ENCODE data around the gene AMZ1.

The AMZ1 gene
- total RNA-seq, result 1.1 to 16.8 (median 7.6) reads per million in 17 experiments

GRCh38 chr7:2687881-2688318 is at the start of gene AMZ1:
Gene AMZ1, plus strand, starts transcription at chr7:2688202. Its CDS starts 12,250 bp downstream, at chr7:2700452.
- peak in 2 of 4 experiments; percentile 53 to 71 for DNase-seq

GRCh38 chr7:2638224-2638991 is 49.6 kb upstream of the AMZ1 start:
- DNase-seq, result peak; percentile 67 to 87 (median 82)

- DNase-seq, result peak in 3 of 4 experiments; percentile 42 to 71 (median 56)
Measured at GRCh38 chr7:2639181-2639681, 48.8 kb upstream of the AMZ1 start.

- peak in 1 of 4 experiments; percentile 16 for DNase-seq
Measured at GRCh38 chr7:2639695-2640481, 48.1 kb upstream of the AMZ1 start.

- DNase-seq, result no peak
Measured at GRCh38 chr7:2640482-2640830, 47.5 kb upstream of the AMZ1 start.

GRCh38 chr7:2640846-2641316 is 47.1 kb upstream of the AMZ1 start:
- peak in 3 of 4 experiments; percentile 54 to 66 (median 56) for DNase-seq

GRCh38 chr7:2641406-2642393 is 46.3 kb upstream of the AMZ1 start:
- DNase-seq, result peak; percentile 91 to 94 (median 94)

GRCh38 chr7:2643386-2644219 is 44.4 kb upstream of the AMZ1 start:
- DNase-seq, result peak in 1 of 4 experiments; percentile 51

- DNase-seq, result no peak
Measured at GRCh38 chr7:2644220-2644561, 43.8 kb upstream of the AMZ1 start.

- DNase-seq, result peak in 1 of 4 experiments; percentile 48
Measured at GRCh38 chr7:2644562-2645273, 43.3 kb upstream of the AMZ1 start.

GRCh38 chr7:2645274-2645868 is 42.6 kb upstream of the AMZ1 start:
- DNase-seq, result peak; percentile 44 to 67 (median 56)

- DNase-seq, result no peak
Measured at GRCh38 chr7:2646336-2646679, 41.7 kb upstream of the AMZ1 start.

GRCh38 chr7:2646680-2647571 is 41.1 kb upstream of the AMZ1 start:
- DNase-seq, result no peak

GRCh38 chr7:2647594-2648172 is 40.3 kb upstream of the AMZ1 start:
- peak; percentile 47 to 63 (median 58) for DNase-seq

GRCh38 chr7:2649139-2649838 is 38.7 kb upstream of the AMZ1 start:
- DNase-seq, result no peak

- DNase-seq, result no peak
Measured at GRCh38 chr7:2649991-2650390, 38.0 kb upstream of the AMZ1 start.

GRCh38 chr7:2650451-2650850 is 37.6 kb upstream of the AMZ1 start:
- no peak for DNase-seq

- DNase-seq, result no peak
Measured at GRCh38 chr7:2651336-2651735, 36.7 kb upstream of the AMZ1 start.
